ENCODE results near the gene MED13. TPM values are rescaled to one million over a fixed set of nuclear protein-coding genes. Genes with fewer than 3 reads are reported as not detected.

The MED13 gene
- total and polyA plus RNA-seq, 9 of the 15 experiments (the other 6 are each of a cell fraction or from before 2014, with no cell fraction given), result 5.4 to 48.4 (median 28.2) TPM

GRCh38 chr17:61974115-61974514 lies 91.0 kb downstream of the MED13 start:
- 92% methylated on average over 7 of the region's 7 CpGs for WGBS (ENCODE audit: insufficient coverage, low coverage, missing lambda C conversion rate)
- H3K4me3 ChIP-seq, result no peak overlapping the region
- intact Hi-C loops (cut with micrococcal nuclease), result no loop called here
- H3K9me3 ChIP-seq (replicated peaks; ENCODE audit: control insufficient read depth, insufficient read depth, low read depth, low read length), result no peaks in the 10 kb centered on the region
- in situ Hi-C loops (cut with MboI), result no loop called here
- DNase-seq (ENCODE audit: extremely low read depth in 1 of 4, low spot score in 3 of 4), result no peak
- TF ChIP-seq ZBTB43 (CRISPR knock-in tag; IDR thresholded peaks at IDR 0.05), result no peak
- TF ChIP-seq ZNF609 (CRISPR knock-in tag; IDR thresholded peaks at IDR 0.05; ENCODE audit: borderline replicate concordance), result no peak
- no peak for TF ChIP-seq PRPF4 (IDR thresholded peaks at IDR 0.05; ENCODE audit: insufficient read depth, low read depth, low read length, poor library complexity, severe bottlenecking)
- TF ChIP-seq FOXP4 (CRISPR knock-in tag; IDR thresholded peaks at IDR 0.05; ENCODE audit: borderline replicate concordance), result no peak
- no peak for TF ChIP-seq HMGXB4 (CRISPR knock-in tag; IDR thresholded peaks at IDR 0.05)
- CTCF ChIA-PET (ENCODE audit: low intra/inter-chr PET ratio), result no interaction called here
- no peaks in the 10 kb centered on the region for H3K4me1 ChIP-seq (replicated peaks in 1 of 2; ENCODE audit: control insufficient read depth in 2 of 2, insufficient read depth in 2 of 2, low read length in 2 of 2)
- no peaks in the 10 kb centered on the region for H4K20me1 ChIP-seq (replicated peaks; ENCODE audit: control insufficient read depth, insufficient read depth, low read length)
- H2AFZ ChIP-seq (ENCODE audit: low read depth, low read length), result no peak overlapping the region
- no peak for FAIRE-seq
- no peak for ATAC-seq
- H3K79me2 ChIP-seq (ENCODE audit: control insufficient read depth, insufficient read depth, low read length), result peaks cover 32% of the 10 kb centered on the region
- BruUV-seq (replicated peaks), result no TSS peak
- H3K9me1 ChIP-seq (ENCODE audit: control insufficient read depth, insufficient read depth, low read length), result no peaks in the 10 kb centered on the region
- no peak overlapping the region for H3K4me2 ChIP-seq (ENCODE audit: insufficient read depth, low read length)
- H3K27ac ChIP-seq (ENCODE audit: extremely low read depth, low read depth, low read length), result no peak overlapping the region
- H3K27me3 ChIP-seq (ENCODE audit: control insufficient read depth in 2 of 2, insufficient read depth in 2 of 2, low read length in 2 of 2), result no peaks in the 10 kb centered on the region
- no peak overlapping the region for H3K9ac ChIP-seq (ENCODE audit: insufficient read depth in 1 of 2, low read depth in 2 of 2, low read length in 2 of 2)
- POLR2A ChIA-PET, result interaction anchor here (0.6 kb wide), 1 partner anchor 10 kb away, joined by 3 read pairs; no protein-coding TSS in a partner anchor
- H3K36me3 ChIP-seq (ENCODE audit: control insufficient read depth, insufficient read depth, low read length), result peaks cover 64% of the 10 kb centered on the region
